Chondrocyte (in vitro differentiated cells): ENCODE measurements around the gene STK40. TPM values are rescaled to one million over a fixed set of nuclear protein-coding genes. Genes with fewer than 3 reads are reported as not detected.
A peak's percentile ranks its signal among the peaks of the same experiment; 100 is the strongest.

Experiments used
- DNase-seq: peaks from one replicate; pipeline ENCODE4 v3.0.0; 2021; ENCODE audit warnings: mixed read lengths, low spot score
- H3K27ac Mint-ChIP-seq: one replicate; pipeline ENCODE4 v1.8.0; 2021; ENCODE audit warnings: mild to moderate bottlenecking, moderate library complexity, mixed read lengths; ENCODE audit not compliant: unreplicated experiment
- H3K27me3 Mint-ChIP-seq: 2 replicates; pipeline ENCODE4 v1.8.0; 2021; ENCODE audit warnings: low read depth, mixed read lengths
- H3K36me3 Mint-ChIP-seq: 2 replicates; pipeline ENCODE4 v1.8.0; 2021; ENCODE audit warnings: low read depth, mixed read lengths
- H3K4me1 Mint-ChIP-seq: 2 replicates; pipeline ENCODE4 v1.8.0; 2021; ENCODE audit warnings: low read depth, mild to moderate bottlenecking, mixed read lengths
- H3K4me3 Mint-ChIP-seq: one replicate; pipeline ENCODE4 v1.8.0; 2021; ENCODE audit warnings: mild to moderate bottlenecking, moderate library complexity, mixed read lengths; ENCODE audit not compliant: unreplicated experiment
- H3K9me3 Mint-ChIP-seq: 2 replicates; pipeline ENCODE4 v1.8.0; 2021; ENCODE audit warnings: low read depth, mixed read lengths
- CTCF ChIP-seq: fragments of 200-600 bp; sonication (generic); IDR thresholded peaks from 2 replicates; pipeline ENCODE4 v1.5.0; 2021; ENCODE audit warnings: antibody characterized with exemption, mild to moderate bottlenecking, moderate library complexity
- total RNA-seq: library from RNA; stranded (reverse); gene quantifications from 3 replicates; pipeline ENCODE4 v1.2.1, GENCODE V29; 2021

The STK40 gene
- total RNA-seq, 1 donor from 2014 or later = 63.7 TPM

GRCh38 chr1:36417931-36418330, 32.2 kb upstream of the STK40 start:
- H3K27me3 Mint-ChIP-seq = no peaks in the 10 kb centered on the region
- H3K36me3 Mint-ChIP-seq = peaks cover 5% of the 10 kb centered on the region
- H3K4me3 Mint-ChIP-seq = no peak overlapping the region
- no peaks in the 10 kb centered on the region for H3K9me3 Mint-ChIP-seq
- TF ChIP-seq CTCF = no peak
- no peak for DNase-seq
- no peak overlapping the region for H3K27ac Mint-ChIP-seq
- peaks cover 13% of the 10 kb centered on the region for H3K4me1 Mint-ChIP-seq

- no peak overlapping the region for H3K27ac Mint-ChIP-seq
- no peaks in the 10 kb centered on the region for H3K27me3 Mint-ChIP-seq
- H3K4me3 Mint-ChIP-seq = no peak overlapping the region
- H3K4me1 Mint-ChIP-seq = peaks cover 10% of the 10 kb centered on the region
- H3K36me3 Mint-ChIP-seq = peaks cover 6% of the 10 kb centered on the region
- no peak for TF ChIP-seq CTCF
- H3K9me3 Mint-ChIP-seq = no peaks in the 10 kb centered on the region
- no peak for DNase-seq
Observed at GRCh38 chr1:36415661-36416326, 30.1 kb upstream of the STK40 start.

- H3K4me3 Mint-ChIP-seq = no peak overlapping the region
- H3K9me3 Mint-ChIP-seq = no peaks in the 10 kb centered on the region
- no peak overlapping the region for H3K27ac Mint-ChIP-seq
- no peak for TF ChIP-seq CTCF
- peaks cover 10% of the 10 kb centered on the region for H3K36me3 Mint-ChIP-seq
- H3K4me1 Mint-ChIP-seq = no peaks in the 10 kb centered on the region
- DNase-seq = no peak
- H3K27me3 Mint-ChIP-seq = no peaks in the 10 kb centered on the region
Observed at GRCh38 chr1:36414384-36414783, 28.7 kb upstream of the STK40 start.

GRCh38 chr1:36411674-36412648, 26.2 kb upstream of the STK40 start:
- no peak overlapping the region for H3K4me3 Mint-ChIP-seq
- H3K36me3 Mint-ChIP-seq = peaks cover 18% of the 10 kb centered on the region
- no peaks in the 10 kb centered on the region for H3K27me3 Mint-ChIP-seq
- DNase-seq = no peak
- H3K27ac Mint-ChIP-seq = peak overlapping the region; percentile 5
- no peaks in the 10 kb centered on the region for H3K9me3 Mint-ChIP-seq
- TF ChIP-seq CTCF = no peak
- H3K4me1 Mint-ChIP-seq = no peaks in the 10 kb centered on the region

GRCh38 chr1:36408479-36408878, 22.8 kb upstream of the STK40 start:
- Mint-ChIP-seq H3K4me3 (no peak overlapping the region), H3K27ac (peak overlapping the region; percentile 1), H3K9me3 (no peaks in the 10 kb centered on the region), H3K36me3 (peaks cover 21% of the 10 kb centered on the region), H3K27me3 (no peaks in the 10 kb centered on the region), H3K4me1 (no peaks in the 10 kb centered on the region)
- no peak for TF ChIP-seq CTCF
- DNase-seq = no peak
